ENCODE data around the gene RPS5.
A peak's percentile ranks its signal among the peaks of the same experiment; 100 is the strongest.
"Not testable (repeated sequence)": the region's sequence is repeated elsewhere in the genome, so short reads cannot be mapped to it uniquely, and the experiment has no call there.

Gene RPS5

GRCh38 chr19:58356766-58357480 lies 30.1 kb upstream of the RPS5 start:
- peak; percentile 47 for DNase-seq

GRCh38 chr19:58357481-58358145 lies 29.5 kb upstream of the RPS5 start:
- peak; percentile 38 for DNase-seq

- DNase-seq = no peak
Observed at GRCh38 chr19:58361900-58362271, 25.2 kb upstream of the RPS5 start.

- DNase-seq = peak; percentile 97
Observed at GRCh38 chr19:58362272-58362994, 24.6 kb upstream of the RPS5 start, which contains the start of gene ZNF497. ZNF497 (minus strand) TSS chr19:58362751; CDS start chr19:58357635, 5,116 bp downstream.

GRCh38 chr19:58364146-58364545 lies 22.9 kb upstream of the RPS5 start:
- DNase-seq = peak; percentile 23

GRCh38 chr19:58366585-58367430 lies 20.3 kb upstream of the RPS5 start:
- no peak for DNase-seq

GRCh38 chr19:58367698-58368454 lies 19.2 kb upstream of the RPS5 start:
- no peak for DNase-seq

- no peak for DNase-seq
Observed at GRCh38 chr19:58368561-58369360, 18.3 kb upstream of the RPS5 start.

GRCh38 chr19:58372311-58373133 lies 14.5 kb upstream of the RPS5 start:
- peak; percentile 19 for DNase-seq

- DNase-seq = no peak
Observed at GRCh38 chr19:58374200-58374599, 12.9 kb upstream of the RPS5 start.

GRCh38 chr19:58376724-58377123 lies 10.3 kb upstream of the RPS5 start:
- DNase-seq = not testable (repeated sequence)

- no peak for DNase-seq
Observed at GRCh38 chr19:58379246-58379645, 7.8 kb upstream of the RPS5 start.

- DNase-seq = no peak
Observed at GRCh38 chr19:58380037-58380661, 6.9 kb upstream of the RPS5 start.

- DNase-seq = peak; percentile 98
Observed at GRCh38 chr19:58380662-58381459, 6.2 kb upstream of the RPS5 start, which contains the start of gene ZNF837. ZNF837 (minus strand) TSS chr19:58381030; CDS start chr19:58369332, 11,698 bp downstream.

- peak; percentile 12 for DNase-seq
Observed at GRCh38 chr19:58381460-58382212, 5.4 kb upstream of the RPS5 start.

GRCh38 chr19:58382997-58383603 lies 4.0 kb upstream of the RPS5 start:
- peak; percentile 13 for DNase-seq

GRCh38 chr19:58385313-58385890 lies 1.7 kb upstream of the RPS5 start:
- DNase-seq = peak; percentile 31
